Ishikawa (cell line): ENCODE results near the gene STRN4.

Experiments used
- CEBPB ChIP-seq: IDR thresholded peaks from 2 replicates; pipeline ENCODE4 v1.6.1; 2012
- CREB1 ChIP-seq: IDR thresholded peaks from 2 replicates; pipeline ENCODE4 v1.6.1; 2012; ENCODE audit warnings: low read depth
- EGR1 ChIP-seq: IDR thresholded peaks from 2 replicates; pipeline ENCODE4 v1.6.1; 2012
- EP300 ChIP-seq: IDR thresholded peaks from 2 replicates; pipeline ENCODE4 v1.6.1; 2012; ENCODE audit warnings: borderline replicate concordance
- FOXM1 ChIP-seq: IDR thresholded peaks from 2 replicates; pipeline ENCODE4 v1.6.1; 2012; ENCODE audit warnings: low read depth, borderline replicate concordance
- MAX ChIP-seq: IDR thresholded peaks from 2 replicates; pipeline ENCODE4 v1.6.1; 2012
- NFIC ChIP-seq: IDR thresholded peaks from 2 replicates; pipeline ENCODE4 v1.6.1; 2012
- RAD21 ChIP-seq: IDR thresholded peaks from 2 replicates; pipeline ENCODE4 v1.6.1; 2012; ENCODE audit warnings: low read depth
- REST ChIP-seq: IDR thresholded peaks from 2 replicates; pipeline ENCODE4 v1.6.1; 2012; ENCODE audit warnings: low read depth, mild to moderate bottlenecking
- TAF1 ChIP-seq: IDR thresholded peaks from 2 replicates; pipeline ENCODE4 v1.6.1; 2012; ENCODE audit warnings: low read depth, mild to moderate bottlenecking
- TCF12 ChIP-seq: IDR thresholded peaks from 2 replicates; pipeline ENCODE4 v1.6.1; 2012; ENCODE audit warnings: low read depth
- TEAD4 ChIP-seq: IDR thresholded peaks from 2 replicates; pipeline ENCODE4 v1.6.1; 2012
- USF1 ChIP-seq: IDR thresholded peaks from 2 replicates; pipeline ENCODE4 v1.6.1; 2012
- YY1 ChIP-seq: IDR thresholded peaks from 2 replicates; pipeline ENCODE4 v1.6.1; 2012; ENCODE audit warnings: low read depth
- ZBTB7A ChIP-seq: IDR thresholded peaks from 2 replicates; pipeline ENCODE4 v1.6.1; 2012; ENCODE audit warnings: low read depth

The STRN4 gene

GRCh38 chr19:46715975-46716671 lies 30.1 kb downstream of the STRN4 start:
- TF ChIP-seq TAF1 = no peak
- TF ChIP-seq YY1 = no peak
- TF ChIP-seq EGR1 = no peak
- no peak for TF ChIP-seq CREB1
- TF ChIP-seq REST = no peak
- TF ChIP-seq FOXM1 = no peak
- no peak for TF ChIP-seq RAD21
- TF ChIP-seq TCF12 = no peak
- TF ChIP-seq CEBPB = no peak
- no peak for TF ChIP-seq MAX
- TF ChIP-seq NFIC = no peak
- TF ChIP-seq ZBTB7A = no peak
- no peak for TF ChIP-seq EP300

- TF ChIP-seq CREB1 (no peak), RAD21 (no peak), FOXM1 (no peak), EGR1 (no peak), YY1 (no peak), EP300 (no peak), TAF1 (no peak), MAX (no peak), USF1 (no peak)
Observed at GRCh38 chr19:46715620-46715974, 30.7 kb downstream of the STRN4 start.

GRCh38 chr19:46714444-46715106 lies 31.7 kb downstream of the STRN4 start:
- no peak for TF ChIP-seq USF1
- 0 out of 2 replicates have a peak, but pooled peaks have one; percentile 2 for TF ChIP-seq MAX
- no peak for TF ChIP-seq CEBPB

GRCh38 chr19:46713781-46714443 lies 32.3 kb downstream of the STRN4 start:
- TF ChIP-seq YY1 (no peak), NFIC (peak; percentile 87), REST (no peak), CEBPB (no peak), TEAD4 (no peak), CREB1 (no peak), FOXM1 (no peak), TCF12 (no peak), USF1 (no peak), EGR1 (no peak), RAD21 (no peak), TAF1 (peak; percentile 19; the same call in 1 of the 2 replicates), ZBTB7A (peak; percentile 75), EP300 (no peak), MAX (no peak)

- TF ChIP-seq REST (no peak), ZBTB7A (no peak), CEBPB (no peak), YY1 (no peak), RAD21 (no peak), TEAD4 (no peak), TAF1 (no peak), NFIC (no peak), EP300 (no peak), USF1 (no peak), MAX (no peak), CREB1 (no peak), EGR1 (no peak), FOXM1 (no peak), TCF12 (no peak)
Observed at GRCh38 chr19:46710687-46711086, 35.6 kb downstream of the STRN4 start.
